Suprapubic skin (tissue), 4 donors: ENCODE data around the gene GAS7.
"Not testable (repeated sequence)": the region's sequence is repeated elsewhere in the genome, so short reads cannot be mapped to it uniquely, and the experiment has no call there.

Experiments used
- CTCF ChIP-seq, 2 donors: fragments of 200-600 bp in 1 of 2; fragments of 450-650 bp in 1 of 2; sonication (generic) in 1 of 2; IDR thresholded peaks; one replicate each; pipeline ENCODE4 v1.5.1; 2016 to 2019; ENCODE audit warnings: antibody characterized with exemption in 2 of 2, mild to moderate bottlenecking in 1 of 2, moderate library complexity in 1 of 2
- EP300 ChIP-seq: sonication (generic); formaldehyde crosslinking; IDR thresholded peaks from one replicate; pipeline ENCODE4 v1.6.1; 2017; ENCODE audit warnings: antibody characterized with exemption
- POLR2A ChIP-seq, 2 donors: fragments of 450-650 bp; IDR thresholded peaks; one replicate each; pipeline ENCODE4 v1.6.1; 2017; ENCODE audit warnings: antibody characterized with exemption in 2 of 2, mild to moderate bottlenecking in 2 of 2, moderate library complexity in 2 of 2
- POLR2AphosphoS5 ChIP-seq, 3 donors: sonication (generic); formaldehyde crosslinking; IDR thresholded peaks; one replicate each; pipeline ENCODE4 v1.6.1; 2017; ENCODE audit warnings: antibody characterized with exemption in 3 of 3

GRCh38 chr17:9921216-9921615 is 277.2 kb downstream of the GAS7 start:
- TF ChIP-seq CTCF (IDR thresholded peaks at IDR 0.05); POLR2A (IDR thresholded peaks at IDR 0.05); EP300; POLR2AphosphoS5 (IDR thresholded peaks at IDR 0.05): not testable (repeated sequence)
